ENCODE data around the gene OPA1. TPM values are rescaled to one million over a fixed set of nuclear protein-coding genes. Genes with fewer than 3 reads are reported as not detected.

Gene OPA1
- total and polyA plus RNA-seq, 4 donors = 13.2 to 54.5 (median 33.4) TPM

- H3K9ac ChIP-seq (ENCODE audit: low read depth in 1 of 2, low read length in 2 of 2) = no peak overlapping the region
- WGBS = 75% methylated on average over 4 of the region's 4 CpGs
- peaks cover 0 to 3% (median 0%) of the 10 kb centered on the region in 4 donors for H3K27me3 ChIP-seq (ENCODE audit: control insufficient read depth in 4 of 4, insufficient read depth in 4 of 4, low read length in 3 of 4)
- no peak overlapping the region for H3K27ac ChIP-seq (ENCODE audit: low read depth in 1 of 2, low read length in 2 of 2)
- H3K36me3 ChIP-seq (ENCODE audit: control insufficient read depth in 4 of 4, insufficient read depth in 3 of 4, low read depth in 1 of 4, low read length in 3 of 4) = no peaks in the 10 kb centered on the region
- DNase-seq (ENCODE audit: low spot score) = no peak
- no peaks in the 10 kb centered on the region for H3K4me1 ChIP-seq (ENCODE audit: control insufficient read depth in 4 of 4, insufficient read depth in 4 of 4, low read length in 3 of 4)
- no peak for TF ChIP-seq CTCF (IDR thresholded peaks at IDR 0.05; ENCODE audit: low read depth, low read length, missing input control)
- no peak for TF ChIP-seq JUND (IDR thresholded peaks at IDR 0.05)
- no peak for TF ChIP-seq ZBTB33 (IDR thresholded peaks at IDR 0.05)
- no peak for TF ChIP-seq ATF3 (IDR thresholded peaks at IDR 0.05)
- no peak for TF ChIP-seq HNF4G (IDR thresholded peaks at IDR 0.05)
- no peak for TF ChIP-seq GABPA (IDR thresholded peaks at IDR 0.05 in 1 of 2, conservative IDR thresholded peaks at IDR 0.05 in 1 of 2)
- no peak for TF ChIP-seq SP1 (IDR thresholded peaks at IDR 0.05)
- peaks cover 4 to 12% (median 7%) of the 10 kb centered on the region in 4 donors for H3K9me3 ChIP-seq (ENCODE audit: control insufficient read depth in 4 of 4, low read length in 3 of 4)
- H3K4me3 ChIP-seq (ENCODE audit: low read depth in 1 of 3, low read length in 3 of 3) = no peak overlapping the region
Measured at GRCh38 chr3:193548406-193548805, 44.6 kb upstream of the OPA1 start.

- Histone ChIP-seq H3K36me3 (ENCODE audit: control insufficient read depth in 4 of 4, insufficient read depth in 3 of 4, low read depth in 1 of 4, low read length in 3 of 4) (no peaks in the 10 kb centered on the region), H3K4me3 (ENCODE audit: low read depth in 1 of 3, low read length in 3 of 3) (no peak overlapping the region), H3K9ac (ENCODE audit: low read depth in 1 of 2, low read length in 2 of 2) (no peak overlapping the region), H3K9me3 (ENCODE audit: control insufficient read depth in 4 of 4, low read length in 3 of 4) (no peaks in the 10 kb centered on the region), H3K27me3 (ENCODE audit: control insufficient read depth in 4 of 4, insufficient read depth in 4 of 4, low read length in 3 of 4) (peaks cover 0 to 5% (median 0%) of the 10 kb centered on the region in 4 donors), H3K27ac (ENCODE audit: low read depth in 1 of 2, low read length in 2 of 2) (no peak overlapping the region), H3K4me1 (ENCODE audit: control insufficient read depth in 4 of 4, insufficient read depth in 4 of 4, low read length in 3 of 4) (peaks cover 0 to 13% (median 10%) of the 10 kb centered on the region in 4 donors)
- TF ChIP-seq ZBTB33 (IDR thresholded peaks at IDR 0.05) (no peak), EGR1 (IDR thresholded peaks at IDR 0.05; ENCODE audit: low read depth in 2 of 2) (no peak), FOXA1 (IDR thresholded peaks at IDR 0.05) (no peak), CTCF (IDR thresholded peaks at IDR 0.05; ENCODE audit: low read depth, low read length, missing input control) (no peak), MAX (IDR thresholded peaks at IDR 0.05) (no peak), HNF4G (IDR thresholded peaks at IDR 0.05) (no peak), SP1 (IDR thresholded peaks at IDR 0.05) (no peak), HNF4A (conservative IDR thresholded peaks at IDR 0.05) (no peak), GABPA (IDR thresholded peaks at IDR 0.05 in 1 of 2, conservative IDR thresholded peaks at IDR 0.05 in 1 of 2) (no peak), TAF1 (conservative IDR thresholded peaks at IDR 0.05) (no peak), NR2F2 (IDR thresholded peaks at IDR 0.05) (no peak), YY1 (IDR thresholded peaks at IDR 0.05) (no peak), JUND (IDR thresholded peaks at IDR 0.05) (no peak), REST (IDR thresholded peaks at IDR 0.05) (no peak), RAD21 (IDR thresholded peaks at IDR 0.05) (no peak), FOXA2 (IDR thresholded peaks at IDR 0.05) (no peak), ATF3 (IDR thresholded peaks at IDR 0.05) (no peak)
- no peak for DNase-seq (ENCODE audit: low spot score)
- WGBS = 90% methylated on average over 1 of the region's 1 CpG
Measured at GRCh38 chr3:193552923-193553322, 40.1 kb upstream of the OPA1 start.
